ENCODE results near the gene SAFB2. TPM values are rescaled to one million over a fixed set of nuclear protein-coding genes. Genes with fewer than 3 reads are reported as not detected.
A peak's percentile ranks its signal among the peaks of the same experiment; 100 is the strongest.

Gene SAFB2
- total RNA-seq, 2 experiments from 2014 or later = 79.5 to 84.1 TPM

GRCh38 chr19:5645409-5645808 lies 22.8 kb upstream of the SAFB2 start:
- DNase-seq = no peak
- peak overlapping the region; percentile 62 for H3K27ac Mint-ChIP-seq
- H3K9me3 Mint-ChIP-seq = no peaks in the 10 kb centered on the region
- no peak overlapping the region for H3K4me3 Mint-ChIP-seq
- no peaks in the 10 kb centered on the region for H3K27me3 Mint-ChIP-seq
- H3K4me1 Mint-ChIP-seq = peaks cover 28% of the 10 kb centered on the region
- peaks cover 47% of the 10 kb centered on the region for H3K36me3 Mint-ChIP-seq

- Mint-ChIP-seq H3K27ac (no peak overlapping the region), H3K4me3 (no peak overlapping the region), H3K9me3 (no peaks in the 10 kb centered on the region), H3K27me3 (no peaks in the 10 kb centered on the region), H3K36me3 (peaks cover 40% of the 10 kb centered on the region), H3K4me1 (peaks cover 31% of the 10 kb centered on the region)
- DNase-seq = no peak
Observed at GRCh38 chr19:5644037-5644436, 21.5 kb upstream of the SAFB2 start.

GRCh38 chr19:5643060-5643459 lies 20.5 kb upstream of the SAFB2 start:
- Mint-ChIP-seq H3K36me3 (peaks cover 41% of the 10 kb centered on the region), H3K27me3 (no peaks in the 10 kb centered on the region), H3K9me3 (no peaks in the 10 kb centered on the region), H3K27ac (no peak overlapping the region), H3K4me3 (no peak overlapping the region), H3K4me1 (peaks cover 34% of the 10 kb centered on the region)
- no peak for DNase-seq

- Mint-ChIP-seq H3K27me3 (no peaks in the 10 kb centered on the region), H3K36me3 (peaks cover 40% of the 10 kb centered on the region), H3K9me3 (no peaks in the 10 kb centered on the region), H3K4me1 (peaks cover 41% of the 10 kb centered on the region), H3K4me3 (no peak overlapping the region), H3K27ac (no peak overlapping the region)
- DNase-seq = no peak
Observed at GRCh38 chr19:5642204-5642603, 19.6 kb upstream of the SAFB2 start.

- DNase-seq = no peak
- H3K9me3 Mint-ChIP-seq = no peaks in the 10 kb centered on the region
- H3K27me3 Mint-ChIP-seq = no peaks in the 10 kb centered on the region
- peaks cover 30% of the 10 kb centered on the region for H3K36me3 Mint-ChIP-seq
- H3K27ac Mint-ChIP-seq = no peak overlapping the region
- peaks cover 41% of the 10 kb centered on the region for H3K4me1 Mint-ChIP-seq
- no peak overlapping the region for H3K4me3 Mint-ChIP-seq
Observed at GRCh38 chr19:5641171-5641570, 18.6 kb upstream of the SAFB2 start.

- no peaks in the 10 kb centered on the region for H3K9me3 Mint-ChIP-seq
- H3K27me3 Mint-ChIP-seq = no peaks in the 10 kb centered on the region
- H3K4me3 Mint-ChIP-seq = no peak overlapping the region
- DNase-seq = no peak
- peaks cover 23% of the 10 kb centered on the region for H3K36me3 Mint-ChIP-seq
- H3K27ac Mint-ChIP-seq = no peak overlapping the region
- H3K4me1 Mint-ChIP-seq = peaks cover 40% of the 10 kb centered on the region
Observed at GRCh38 chr19:5637971-5638370, 15.4 kb upstream of the SAFB2 start.

- Mint-ChIP-seq H3K4me3 (no peak overlapping the region), H3K4me1 (peaks cover 44% of the 10 kb centered on the region), H3K27ac (no peak overlapping the region), H3K27me3 (no peaks in the 10 kb centered on the region), H3K36me3 (peaks cover 14% of the 10 kb centered on the region), H3K9me3 (no peaks in the 10 kb centered on the region)
- DNase-seq = no peak
Observed at GRCh38 chr19:5635427-5635826, 12.9 kb upstream of the SAFB2 start.

GRCh38 chr19:5632657-5633056 lies 10.1 kb upstream of the SAFB2 start:
- no peak for DNase-seq
- H3K27ac Mint-ChIP-seq = no peak overlapping the region
- H3K27me3 Mint-ChIP-seq = no peaks in the 10 kb centered on the region
- peaks cover 60% of the 10 kb centered on the region for H3K4me1 Mint-ChIP-seq
- no peak overlapping the region for H3K4me3 Mint-ChIP-seq
- H3K9me3 Mint-ChIP-seq = no peaks in the 10 kb centered on the region
- peaks cover 20% of the 10 kb centered on the region for H3K36me3 Mint-ChIP-seq

GRCh38 chr19:5632241-5632612 lies 9.7 kb upstream of the SAFB2 start:
- no peak overlapping the region for H3K27ac Mint-ChIP-seq
- peaks cover 24% of the 10 kb centered on the region for H3K36me3 Mint-ChIP-seq
- H3K4me1 Mint-ChIP-seq = peaks cover 60% of the 10 kb centered on the region
- H3K27me3 Mint-ChIP-seq = no peaks in the 10 kb centered on the region
- no peak overlapping the region for H3K4me3 Mint-ChIP-seq
- no peaks in the 10 kb centered on the region for H3K9me3 Mint-ChIP-seq
- no peak for DNase-seq

- H3K27me3 Mint-ChIP-seq = no peaks in the 10 kb centered on the region
- peaks cover 62% of the 10 kb centered on the region for H3K4me1 Mint-ChIP-seq
- no peak overlapping the region for H3K27ac Mint-ChIP-seq
- H3K9me3 Mint-ChIP-seq = no peaks in the 10 kb centered on the region
- peaks cover 25% of the 10 kb centered on the region for H3K36me3 Mint-ChIP-seq
- DNase-seq = no peak
- no peak overlapping the region for H3K4me3 Mint-ChIP-seq
Observed at GRCh38 chr19:5631567-5632240, 9.1 kb upstream of the SAFB2 start.

GRCh38 chr19:5628919-5629481 lies 6.4 kb upstream of the SAFB2 start:
- Mint-ChIP-seq H3K36me3 (peaks cover 46% of the 10 kb centered on the region), H3K27me3 (no peaks in the 10 kb centered on the region), H3K4me1 (peaks cover 72% of the 10 kb centered on the region), H3K27ac (peak overlapping the region; percentile 62), H3K9me3 (no peaks in the 10 kb centered on the region), H3K4me3 (peak overlapping the region; percentile 51)
- no peak for DNase-seq

- Mint-ChIP-seq H3K9me3 (no peaks in the 10 kb centered on the region), H3K27me3 (no peaks in the 10 kb centered on the region), H3K4me3 (peak overlapping the region; percentile 51), H3K4me1 (peaks cover 72% of the 10 kb centered on the region), H3K27ac (peak overlapping the region; percentile 62), H3K36me3 (peaks cover 51% of the 10 kb centered on the region)
- DNase-seq = peak; percentile 4
Observed at GRCh38 chr19:5628461-5628860, 5.9 kb upstream of the SAFB2 start.

GRCh38 chr19:5627395-5627904 lies 4.9 kb upstream of the SAFB2 start:
- DNase-seq = peak; percentile 28
- H3K27ac Mint-ChIP-seq = peak overlapping the region; percentile 58
- H3K4me1 Mint-ChIP-seq = peaks cover 69% of the 10 kb centered on the region
- H3K9me3 Mint-ChIP-seq = no peaks in the 10 kb centered on the region
- peak overlapping the region; percentile 5 for H3K4me3 Mint-ChIP-seq
- H3K36me3 Mint-ChIP-seq = peaks cover 57% of the 10 kb centered on the region
- H3K27me3 Mint-ChIP-seq = peaks cover 6% of the 10 kb centered on the region

- Mint-ChIP-seq H3K27me3 (peaks cover 6% of the 10 kb centered on the region), H3K9me3 (no peaks in the 10 kb centered on the region), H3K4me1 (peaks cover 62% of the 10 kb centered on the region), H3K36me3 (peaks cover 62% of the 10 kb centered on the region), H3K4me3 (peak overlapping the region; percentile 100), H3K27ac (peak overlapping the region; percentile 62)
- no peak for DNase-seq
Observed at GRCh38 chr19:5625641-5626040, 3.1 kb upstream of the SAFB2 start.

- peaks cover 68% of the 10 kb centered on the region for H3K36me3 Mint-ChIP-seq
- no peak for DNase-seq
- peaks cover 64% of the 10 kb centered on the region for H3K4me1 Mint-ChIP-seq
- no peaks in the 10 kb centered on the region for H3K9me3 Mint-ChIP-seq
- H3K4me3 Mint-ChIP-seq = peak overlapping the region; percentile 100
- H3K27me3 Mint-ChIP-seq = peaks cover 6% of the 10 kb centered on the region
- H3K27ac Mint-ChIP-seq = peak overlapping the region; percentile 88
Observed at GRCh38 chr19:5624741-5625278, 2.2 kb upstream of the SAFB2 start.

Data from activated naive CD8-positive, alpha-beta T cell treated with anti-CD3 and anti-CD28 coated beads for 36 hours (primary cell).